HG03064 (cell line): ENCODE results near the gene CORT.
"Not testable (repeated sequence)": the region's sequence is repeated elsewhere in the genome, so short reads cannot be mapped to it uniquely, and the experiment has no call there.

Experiments used
- ATAC-seq: cut with Tn5 transposase; IDR thresholded peaks from one replicate; pipeline ENCODE4 v1.9.1; 2021; ENCODE audit warnings: low read depth; ENCODE audit not compliant: unreplicated experiment

The CORT gene

GRCh38 chr1:10437052-10437451 is 12.8 kb upstream of the CORT start:
- no peak for ATAC-seq

DNA sequence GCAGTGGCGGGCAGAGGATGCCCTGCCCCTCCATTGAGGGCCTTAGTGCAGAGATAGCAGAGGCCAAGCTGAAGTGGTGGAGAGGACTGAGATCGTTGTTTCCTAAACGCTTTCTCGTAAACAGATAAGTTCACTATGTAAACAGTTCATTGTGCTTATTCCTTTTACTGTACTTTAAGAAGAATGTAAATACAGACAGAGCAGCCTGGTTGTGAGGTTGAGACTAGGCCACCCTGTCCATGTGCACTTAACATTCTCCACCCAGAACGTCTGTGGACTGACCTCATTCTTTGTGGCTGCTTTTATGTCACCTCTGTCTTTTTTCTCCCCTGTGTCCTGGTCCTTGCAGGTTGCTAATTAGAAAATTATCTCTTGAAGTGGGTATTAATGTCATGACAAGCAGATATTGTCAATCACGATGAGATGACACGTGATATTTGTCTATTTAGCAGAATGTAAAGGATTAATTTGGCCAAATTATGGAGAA is 11.1 kb upstream of the CORT start:
- no peak for ATAC-seq

DNA sequence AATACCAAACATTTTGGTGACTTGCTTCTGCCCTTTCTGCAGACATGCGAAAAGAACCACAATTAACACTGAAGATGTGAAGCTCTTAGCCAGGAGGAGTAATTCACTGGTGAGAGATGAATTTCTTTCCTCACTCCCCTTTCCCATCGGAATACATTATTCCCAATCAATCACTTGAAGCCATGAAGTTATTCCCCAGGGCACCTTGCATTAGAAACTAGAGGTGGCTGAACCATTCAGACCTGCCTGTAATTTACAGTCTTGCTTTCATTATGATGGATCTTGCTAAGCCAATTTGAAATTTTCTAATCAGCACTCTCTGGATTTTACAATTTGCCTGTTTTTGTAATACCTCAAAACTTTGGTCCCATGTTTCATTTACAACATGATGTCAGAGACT is 9.5 kb upstream of the CORT start:
- ATAC-seq = no peak

GRCh38 chr1:10440794-10441193 is 9.0 kb upstream of the CORT start:
- no peak for ATAC-seq

GRCh38 chr1:10444248-10444647 is 5.6 kb upstream of the CORT start:
- ATAC-seq = no peak

DNA sequence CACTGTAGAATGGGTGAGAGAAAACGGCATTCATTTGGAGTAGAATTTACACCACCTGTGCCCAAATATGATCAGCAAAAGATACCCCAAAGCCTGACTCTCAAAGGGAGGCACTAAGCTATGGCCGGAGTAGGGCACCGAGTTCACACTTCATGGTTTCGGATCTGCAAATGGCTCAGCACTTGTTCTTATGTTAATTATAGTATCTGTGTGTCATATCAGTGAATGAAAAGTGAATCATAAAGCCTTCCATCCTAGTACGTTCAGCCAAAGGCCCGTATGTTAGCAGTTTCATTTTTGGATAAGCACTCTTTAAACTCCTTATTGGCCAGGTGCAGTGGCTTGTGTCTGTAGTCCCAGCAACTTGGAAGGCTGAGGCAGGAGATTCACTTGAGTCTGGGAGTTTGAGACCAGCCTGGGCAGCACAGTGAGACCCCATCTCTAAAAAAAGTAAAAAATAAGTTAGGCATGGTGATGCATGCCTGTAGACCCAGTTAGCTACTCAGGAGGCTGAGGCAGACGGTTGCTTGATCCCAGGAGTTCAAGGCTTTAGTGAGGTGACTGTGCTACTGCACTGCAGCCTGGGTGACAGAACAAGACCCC is 4.9 kb upstream of the CORT start:
- ATAC-seq = no peak

GRCh38 chr1:10446790-10447422 is 2.9 kb upstream of the CORT start:
- ATAC-seq = no peak

DNA sequence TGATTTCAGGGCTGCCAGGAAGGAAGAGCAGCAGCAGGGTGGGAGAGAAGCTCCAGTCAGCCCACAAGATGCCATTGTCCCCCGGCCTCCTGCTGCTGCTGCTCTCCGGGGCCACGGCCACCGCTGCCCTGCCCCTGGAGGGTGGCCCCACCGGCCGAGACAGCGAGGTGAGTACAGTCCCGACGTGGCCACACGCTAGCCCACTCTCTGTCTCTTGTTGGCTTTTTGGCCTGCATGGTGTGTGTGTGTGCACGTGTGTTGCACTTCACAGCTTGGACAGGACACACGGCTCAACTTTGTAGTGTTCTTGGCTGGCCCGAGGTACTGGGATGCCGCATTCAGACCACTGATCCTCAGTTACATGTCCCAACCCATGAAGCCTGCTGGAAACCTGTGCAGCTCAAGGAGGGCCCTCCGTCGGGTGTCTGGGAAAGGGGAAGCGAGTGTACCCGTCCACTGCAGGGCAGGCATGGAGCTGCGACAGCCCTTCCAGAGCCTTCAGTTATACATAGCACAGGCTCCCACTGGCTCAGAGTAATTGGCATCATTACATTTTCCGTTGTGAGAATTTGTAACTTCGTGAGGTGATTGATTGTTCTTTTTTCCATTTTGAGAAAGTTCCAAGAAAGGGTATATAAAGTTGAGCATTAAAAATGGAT is 454 bp downstream of the CORT start:
- ATAC-seq = no peak

DNA sequence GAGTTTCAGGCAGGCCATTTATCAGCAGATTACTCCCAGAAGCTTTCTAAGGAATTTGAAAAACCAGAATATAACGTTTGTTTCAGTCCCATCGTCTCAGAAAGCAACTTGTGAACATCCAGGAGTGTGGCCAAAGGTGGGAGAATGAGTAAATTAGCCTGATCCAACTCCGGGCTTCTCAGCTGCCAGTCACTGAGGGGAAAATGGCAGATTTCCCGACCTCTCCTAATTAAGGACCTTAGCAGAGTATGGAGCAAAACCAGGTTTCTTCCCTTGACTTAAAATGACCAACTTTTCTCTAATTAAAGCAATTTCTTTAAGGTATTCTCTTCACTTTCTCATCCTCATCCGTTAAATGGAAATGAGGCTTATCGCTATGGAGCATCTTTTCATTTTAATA is 1.0 kb downstream of the CORT start:
- ATAC-seq = no peak

DNA sequence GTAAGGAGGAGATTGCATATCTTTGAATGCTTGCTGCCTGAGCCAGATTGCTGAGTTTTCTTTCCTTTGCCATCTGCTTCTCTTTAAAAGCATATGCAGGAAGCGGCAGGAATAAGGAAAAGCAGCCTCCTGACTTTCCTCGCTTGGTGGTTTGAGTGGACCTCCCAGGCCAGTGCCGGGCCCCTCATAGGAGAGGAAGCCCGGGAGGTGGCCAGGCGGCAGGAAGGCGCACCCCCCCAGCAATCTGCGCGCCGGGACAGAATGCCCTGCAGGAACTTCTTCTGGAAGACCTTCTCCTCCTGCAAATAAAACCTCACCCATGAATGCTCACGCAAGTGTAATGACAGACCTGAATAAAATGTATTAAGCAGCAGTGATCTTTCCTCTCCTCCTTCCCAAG is 1.5 kb downstream of the CORT start:
- ATAC-seq = no peak

DNA sequence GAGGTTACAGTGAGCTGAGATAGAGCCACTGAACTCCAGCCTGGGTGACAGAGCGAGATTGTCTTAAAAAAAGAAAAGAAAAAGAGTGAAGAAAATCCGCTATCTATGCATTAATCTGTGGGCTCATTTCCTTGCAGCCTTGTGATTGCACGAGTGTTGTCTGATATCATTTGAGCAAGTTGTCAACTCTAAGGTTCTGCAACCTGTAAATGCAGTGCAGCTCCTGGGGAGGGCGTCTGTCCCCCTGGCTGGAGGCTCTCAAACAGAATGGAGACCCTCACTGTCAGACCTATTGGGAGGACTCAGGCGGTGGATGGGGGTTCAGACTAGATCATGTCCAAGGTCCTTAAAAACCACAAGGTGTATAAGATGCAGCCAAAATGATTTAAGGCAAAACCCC is 6.2 kb downstream of the CORT start:
- ATAC-seq = no peak

GRCh38 chr1:10456661-10457060 is 6.8 kb downstream of the CORT start:
- no peak for ATAC-seq

DNA sequence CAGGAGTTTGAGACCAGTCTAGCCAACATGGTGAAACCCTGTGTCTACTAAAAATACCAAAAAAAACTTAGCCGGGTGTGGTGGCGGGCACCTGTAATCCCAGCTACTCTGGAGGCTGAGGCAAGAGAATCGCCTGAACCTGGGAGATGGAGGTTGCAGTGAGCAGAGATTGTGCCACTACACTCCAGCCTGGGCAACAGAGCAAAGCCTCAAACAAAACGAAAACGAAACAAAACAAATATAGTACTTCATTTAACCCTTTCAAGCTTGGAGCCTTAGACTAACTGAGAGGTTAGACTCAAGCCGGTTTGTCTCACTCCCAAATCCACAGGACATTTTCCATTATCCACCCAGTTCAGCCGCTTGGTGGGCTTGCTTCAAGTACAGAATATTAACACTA is 7.6 kb downstream of the CORT start:
- not testable (repeated sequence) for ATAC-seq

- ATAC-seq = no peak
These were observed 8.0 kb downstream of the CORT start for GRCh38 chr1:10457875-10458274.

GRCh38 chr1:10459184-10459583 is 9.4 kb downstream of the CORT start:
- ATAC-seq = no peak

- no peak for ATAC-seq
These were observed 17.2 kb downstream of the CORT start for GRCh38 chr1:10467078-10467477.

DNA sequence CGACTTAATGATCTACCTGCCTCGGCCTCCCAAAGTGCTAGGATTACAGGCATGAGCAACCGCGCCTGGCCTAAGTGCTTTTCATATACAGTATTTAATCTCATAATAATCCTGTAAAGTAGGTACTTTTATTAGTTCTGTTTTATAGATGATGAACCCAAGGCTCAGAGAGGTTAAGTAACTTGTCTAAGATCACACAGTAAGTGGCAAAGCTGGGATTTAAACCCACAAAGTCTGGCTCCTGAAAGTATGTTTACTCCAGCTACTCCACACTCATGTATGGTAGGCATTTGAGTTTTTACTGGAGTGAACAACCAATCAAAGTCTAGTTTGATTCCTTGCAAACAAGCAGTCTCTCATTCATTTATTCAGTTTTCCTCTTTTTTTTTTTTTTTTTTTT is 20.2 kb downstream of the CORT start:
- no peak for ATAC-seq

DNA sequence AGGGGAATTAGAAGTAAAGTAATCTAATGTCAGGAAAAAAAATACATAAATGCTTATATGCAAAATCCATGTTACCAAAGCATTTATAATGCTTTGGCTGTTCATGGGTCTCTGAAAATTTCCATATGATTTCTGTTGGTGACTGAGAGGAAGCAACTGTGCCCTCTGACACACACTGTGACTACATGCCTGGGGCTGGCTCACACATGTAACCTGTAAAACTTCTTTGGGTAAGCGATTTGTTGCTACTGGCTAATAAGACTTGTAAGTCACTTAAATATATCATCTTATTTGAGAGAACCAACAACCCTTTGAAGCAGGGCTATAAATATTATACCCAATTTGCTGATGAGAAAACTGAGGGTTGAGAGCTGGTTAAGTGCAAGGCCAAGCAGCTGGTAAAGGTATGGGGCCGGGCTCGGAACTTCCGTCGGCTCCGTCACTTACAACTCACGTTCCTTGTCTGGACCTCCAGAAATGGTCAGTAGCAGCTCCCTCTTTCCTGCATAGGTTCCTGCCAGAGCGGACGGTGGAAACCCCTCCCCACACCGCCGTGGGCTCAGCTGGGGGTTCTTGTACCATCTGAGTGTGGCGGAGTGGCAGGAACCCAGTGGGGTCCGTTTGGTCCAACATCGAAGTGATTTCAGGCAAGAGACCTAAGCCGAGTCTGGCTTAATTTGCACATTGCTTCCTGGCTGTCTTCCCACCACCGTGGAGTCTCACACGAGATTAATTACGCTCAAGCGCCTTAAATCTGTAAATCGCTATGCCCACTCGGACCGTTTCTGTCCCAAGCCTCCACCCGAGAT is 21.8 kb downstream of the CORT start:
- no peak for ATAC-seq

- ATAC-seq = peak; percentile 81
These were observed 22.7 kb downstream of the CORT start, which contains the start of gene DFFA for GRCh38 chr1:10472220-10473144. Gene DFFA, minus strand, starts transcription at chr1:10472529. Its CDS starts 71 bp downstream, at chr1:10472458.

- ATAC-seq = no peak
These were observed 23.4 kb downstream of the CORT start for GRCh38 chr1:10473145-10473765.
